PFSK-1 (cell line): Measurements from ENCODE around the gene KLHDC4.

Experiments
- FOXP2 ChIP-seq: optimal IDR thresholded peaks from 2 replicates; pipeline ENCODE3; 2011; ENCODE audit warnings: borderline replicate concordance, control low read depth, inconsistent platforms; ENCODE audit not compliant: insufficient read depth; ENCODE audit errors: extremely low read length, extremely low read depth
- POLR2AphosphoS5 ChIP-seq: IDR thresholded peaks from 2 replicates; pipeline ENCODE4 v1.6.1; 2012; ENCODE audit warnings: low read depth, mild to moderate bottlenecking, control low read depth, low read length, moderate library complexity
- REST ChIP-seq, 2 experiments: IDR thresholded peaks; 2 replicates each; pipeline versions ENCODE4 v1.6.1 to v1.8.0; 2011 to 2012; ENCODE audit warnings: low read depth in 2 of 2, low read length in 2 of 2, control low read depth in 1 of 2, inconsistent platforms in 1 of 2, mild to moderate bottlenecking in 1 of 2, moderate library complexity in 1 of 2; ENCODE audit not compliant: insufficient read depth in 1 of 2
- SIN3A ChIP-seq: IDR thresholded peaks from 2 replicates; pipeline ENCODE4 v1.6.1; 2012; ENCODE audit warnings: mild to moderate bottlenecking, low read length, moderate library complexity, borderline replicate concordance; ENCODE audit not compliant: insufficient read depth
- TAF1 ChIP-seq: IDR thresholded peaks from 2 replicates; pipeline ENCODE4 v1.6.1; 2012; ENCODE audit warnings: low read length, control low read depth, borderline replicate concordance; ENCODE audit not compliant: insufficient read depth

Gene KLHDC4

GRCh38 chr16:87715231-87715630 is 50.6 kb downstream of the KLHDC4 start:
- TF ChIP-seq TAF1: no peak
- TF ChIP-seq FOXP2: no peak
- TF ChIP-seq REST (IDR thresholded peaks at IDR 0.05; ENCODE audit: insufficient read depth in 1 of 2, low read depth in 2 of 2, low read length in 2 of 2): no peak
- TF ChIP-seq POLR2AphosphoS5: no peak
- no peak for TF ChIP-seq SIN3A

- no peak for TF ChIP-seq FOXP2
- no peak for TF ChIP-seq POLR2AphosphoS5
- TF ChIP-seq TAF1: no peak
- no peak for TF ChIP-seq SIN3A
- TF ChIP-seq REST (IDR thresholded peaks at IDR 0.05; ENCODE audit: insufficient read depth in 1 of 2, low read depth in 2 of 2, low read length in 2 of 2): no peak
Measured at GRCh38 chr16:87713451-87714229, 52.1 kb downstream of the KLHDC4 start.

DNA sequence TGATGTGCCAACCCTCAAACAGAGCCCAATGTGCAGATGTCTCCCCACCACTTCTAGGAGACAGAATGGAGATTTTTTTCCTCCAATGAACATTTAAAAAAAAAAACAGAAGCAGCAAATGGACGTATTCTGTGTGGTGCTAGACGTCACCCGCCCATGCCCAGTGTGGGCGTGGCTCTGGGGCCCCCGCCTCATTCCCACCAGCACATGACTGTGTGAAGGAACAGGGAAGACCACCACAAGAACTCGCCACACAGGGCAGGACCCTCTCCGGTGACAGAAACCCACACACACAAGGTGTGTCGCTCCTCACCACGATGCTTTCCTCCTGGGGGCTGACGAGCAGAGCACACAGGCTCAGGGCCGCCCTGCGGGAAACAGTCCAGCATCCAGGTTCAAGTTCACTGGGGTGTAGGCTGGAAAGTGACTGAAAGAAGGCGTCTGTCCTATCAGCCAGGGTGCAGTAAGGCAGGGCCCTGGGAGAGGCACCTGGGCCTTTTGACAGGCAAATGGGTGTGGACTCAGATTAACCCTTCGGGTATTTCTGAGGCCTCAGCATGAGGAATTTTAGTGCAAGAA is 53.5 kb downstream of the KLHDC4 start:
- TF ChIP-seq TAF1 (no peak), SIN3A (no peak), REST (IDR thresholded peaks at IDR 0.05; ENCODE audit: insufficient read depth in 1 of 2, low read depth in 2 of 2, low read length in 2 of 2) (no peak), FOXP2 (no peak), POLR2AphosphoS5 (no peak)

DNA sequence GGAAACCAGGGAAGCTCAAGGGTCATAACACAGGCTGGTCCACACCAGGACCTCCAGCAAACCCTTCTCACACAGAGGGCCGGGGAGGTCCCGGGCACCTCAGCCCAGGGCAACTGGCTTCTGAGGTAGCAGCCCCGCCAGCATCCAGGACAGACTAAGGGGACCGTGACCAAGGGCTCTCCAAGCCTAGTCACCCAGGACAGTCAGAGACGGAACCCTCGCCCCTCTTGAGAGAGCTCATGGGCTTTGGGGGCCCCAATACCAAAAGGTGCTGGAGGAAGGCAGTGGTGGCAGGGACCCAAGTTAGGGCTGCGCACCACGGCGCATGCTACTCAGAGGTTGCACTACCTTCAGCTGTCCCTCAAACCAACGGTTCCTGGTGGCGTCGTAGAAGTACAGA is 54.9 kb downstream of the KLHDC4 start:
- no peak for TF ChIP-seq TAF1
- no peak for TF ChIP-seq FOXP2
- TF ChIP-seq SIN3A: no peak
- no peak for TF ChIP-seq POLR2AphosphoS5
- no peak for TF ChIP-seq REST (IDR thresholded peaks at IDR 0.05; ENCODE audit: insufficient read depth in 1 of 2, low read depth in 2 of 2, low read length in 2 of 2)
